OCI-LY7 (cell line): ENCODE data around the gene GARIN5B. TPM values are rescaled to one million over a fixed set of nuclear protein-coding genes. Genes with fewer than 3 reads are reported as not detected.
A peak's percentile ranks its signal among the peaks of the same experiment; 100 is the strongest.

ENCODE experiments used
- BruUV-seq: library from RNA; stranded (reverse); fragments of 400-500 nt; replicated peaks from 2 replicates; lab custom pipeline; 2021; lab: Mats Ljungman, UMichigan
- CTCF ChIA-PET: fragments of 300-600 bp; sonication (Branson Sonifier 250); formaldehyde crosslinking; loops from one replicate; lab custom pipeline; 2022; ENCODE audit warnings: antibody characterized with exemption; ENCODE audit not compliant: unreplicated experiment; lab: Charles Lee
- POLR2A ChIA-PET: fragments of 300-600 bp; sonication (Branson Sonifier 250); formaldehyde crosslinking; loops from one replicate; lab custom pipeline; 2022; ENCODE audit warnings: antibody characterized with exemption; lab: Charles Lee
- DNase-seq: peaks from one replicate; pipeline ENCODE4 v3.0.0-alpha.2; 2015; ENCODE audit warnings: low spot score
- H2AFZ ChIP-seq: fragments of 200-600 bp; sonication (generic), shearing (Covaris generic); 2 replicates; pipeline ENCODE4 v1.6.1; 2014; ENCODE audit warnings: mild to moderate bottlenecking, antibody characterized with exemption, low read length, moderate library complexity
- H3K27ac ChIP-seq: fragments of 200-600 bp; sonication (generic); 2 replicates; pipeline ENCODE4 v1.5.1; 2014; ENCODE audit warnings: mixed run types, low read depth, mild to moderate bottlenecking, moderate library complexity, low read length, inconsistent platforms; ENCODE audit not compliant: poor library complexity, severe bottlenecking
- H3K36me3 ChIP-seq: fragments of 200-600 bp; sonication (generic); 2 replicates; pipeline ENCODE4 v1.6.1; 2014; ENCODE audit warnings: mild to moderate bottlenecking, antibody characterized with exemption, low read length, moderate library complexity, mixed read lengths; ENCODE audit not compliant: insufficient read depth
- H3K4me1 ChIP-seq: fragments of 200-600 bp; sonication (generic); 2 replicates; pipeline ENCODE4 v1.5.1; 2014; ENCODE audit warnings: mild to moderate bottlenecking, low read length; ENCODE audit not compliant: insufficient read depth, poor library complexity, severe bottlenecking
- H3K4me2 ChIP-seq: fragments of 200-600 bp; sonication (generic); 2 replicates; pipeline ENCODE4 v1.6.1; 2014; ENCODE audit warnings: mild to moderate bottlenecking, low read length
- H3K4me3 ChIP-seq: fragments of 200-600 bp; sonication (generic); 2 replicates; pipeline ENCODE4 v1.5.1; 2014; ENCODE audit warnings: mild to moderate bottlenecking, low read depth, low read length; ENCODE audit not compliant: poor library complexity, severe bottlenecking
- H3K79me2 ChIP-seq: fragments of 200-600 bp; sonication (generic); 2 replicates; pipeline ENCODE4 v1.6.1; 2016; ENCODE audit warnings: low read depth, mild to moderate bottlenecking, low read length, moderate library complexity, mixed read lengths; ENCODE audit not compliant: insufficient read depth
- H3K9me2 ChIP-seq: fragments of 200-600 bp; sonication (generic); 2 replicates; pipeline ENCODE4 v1.6.1; 2016; ENCODE audit warnings: mild to moderate bottlenecking, low read length, mixed read lengths; ENCODE audit not compliant: insufficient read depth
- H3K9me3 ChIP-seq: fragments of 200-600 bp; sonication (generic); 2 replicates; pipeline ENCODE4 v1.6.1; 2014; ENCODE audit warnings: mild to moderate bottlenecking, mixed run types, low read length, mixed read lengths
- H4K20me1 ChIP-seq: fragments of 200-600 bp; sonication (generic); 2 replicates; pipeline ENCODE4 v1.6.1; 2014; ENCODE audit warnings: mild to moderate bottlenecking, antibody characterized with exemption, low read length, moderate library complexity, mixed read lengths; ENCODE audit not compliant: insufficient read depth
- EZH2phosphoT487 ChIP-seq: fragments of 200-600 bp; sonication (generic); IDR thresholded peaks from 2 replicates; pipeline ENCODE4 v1.6.1; 2018; ENCODE audit warnings: low read depth, borderline replicate concordance, mild to moderate bottlenecking, mixed run types, antibody characterized with exemption, low read length, moderate library complexity, mixed read lengths
- intact Hi-C: fragments of 100-400 bp; cut with micrococcal nuclease; formaldehyde crosslinking; loops from one replicate; pipeline ENCODE4 v1.10.0; 2022; ENCODE audit not compliant: unreplicated experiment
- total RNA-seq, 2 experiments: library from RNA; depleted of rRNA in 1 of 2; stranded (reverse); fragments of >200 nt in 1 of 2; shearing (Covaris generic) in 1 of 2; gene quantifications; 2 replicates each; pipeline ENCODE4 v1.2.3, GENCODE V29; 2014 to 2022
- TF ChIP-seq, protein P1 (sequence below): fragments of 200-600 bp; sonication (generic); conservative IDR thresholded peaks from 2 replicates; pipeline ENCODE4 v1.5.1; 2014; ENCODE audit warnings: mild to moderate bottlenecking, antibody characterized with exemption, low read length, moderate library complexity, mixed read lengths

GARIN5B gene
- total RNA-seq, 2 experiments from 2014 or later, result not detected

DNA sequence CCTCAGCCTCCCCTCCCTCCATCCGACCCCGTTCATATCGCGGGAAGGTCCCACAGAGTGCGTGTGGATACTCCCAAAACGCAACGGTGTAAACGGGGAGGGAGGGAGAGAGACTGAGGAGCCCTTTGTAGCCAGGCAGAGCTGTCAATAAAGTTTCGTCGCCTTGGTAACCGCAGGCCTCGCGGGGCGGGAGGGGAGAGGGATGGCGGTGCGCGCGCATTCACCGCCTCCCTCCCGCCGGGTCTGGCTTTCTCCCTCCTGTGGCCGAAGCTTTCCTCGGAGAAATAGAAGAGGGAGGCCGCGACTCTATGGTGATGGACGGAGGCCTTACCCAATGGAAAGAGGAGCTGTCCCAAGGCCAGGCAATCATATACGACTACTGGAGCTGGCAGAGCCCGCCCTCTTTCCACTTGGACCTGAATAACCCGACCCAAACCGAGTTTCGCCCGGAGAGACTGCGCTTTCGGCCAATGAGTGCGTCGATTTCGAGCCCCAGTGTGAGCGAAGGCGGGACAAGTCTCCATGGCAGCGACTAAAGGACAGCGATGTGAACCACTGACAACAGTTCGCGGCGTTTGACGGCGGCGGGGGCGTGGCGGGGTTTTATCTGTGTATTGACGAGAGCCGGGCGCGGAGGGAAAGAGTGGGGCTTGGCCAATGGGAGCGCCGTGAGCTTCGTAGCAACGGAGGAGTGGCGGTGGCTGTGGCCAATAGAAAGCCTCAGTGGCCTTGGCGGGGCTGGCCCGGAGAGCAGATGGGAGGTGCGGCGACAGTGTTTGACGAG lies 23.8 kb downstream of the GARIN5B start, which contains the start of gene KMT5C:
TSS of gene KMT5C (plus strand) at position 772 of the 784 bp plus-strand sequence. CDS start 2,061 bp downstream, outside the sequence.
- Histone ChIP-seq H3K36me3 (no peaks in the 10 kb centered on the region), H3K4me2 (peak within 1 kb of the TSS; percentile 99), H3K4me3 (peak within 1 kb of the TSS; percentile 89), H2AFZ (peak within 1 kb of the TSS; percentile 87), H3K79me2 (no peaks in the 10 kb centered on the region), H3K9me2 (no peaks in the 10 kb centered on the region), H3K9me3 (no peaks in the 10 kb centered on the region), H3K4me1 (peaks cover 28% of the 10 kb centered on the region), H4K20me1 (no peaks in the 10 kb centered on the region), H3K27ac (peak within 1 kb of the TSS; percentile 53)
- ChIA-PET POLR2A (interaction anchor here (0.5 to 1.5 kb wide), 11 partner anchors 17 to 295 kb away, joined by 3 to 7 read pairs (median 3); partner anchors contain the start of gene TMEM238), CTCF (interaction anchor here (0.5 to 1.0 kb wide), 7 partner anchors 9 to 782 kb away, joined by 3 to 7 read pairs (median 4); partner anchors contain the start of gene ZNF787)
- BruUV-seq, result no TSS peak
- TF ChIP-seq EZH2phosphoT487, result no peak
- TF ChIP-seq, protein P1, sequence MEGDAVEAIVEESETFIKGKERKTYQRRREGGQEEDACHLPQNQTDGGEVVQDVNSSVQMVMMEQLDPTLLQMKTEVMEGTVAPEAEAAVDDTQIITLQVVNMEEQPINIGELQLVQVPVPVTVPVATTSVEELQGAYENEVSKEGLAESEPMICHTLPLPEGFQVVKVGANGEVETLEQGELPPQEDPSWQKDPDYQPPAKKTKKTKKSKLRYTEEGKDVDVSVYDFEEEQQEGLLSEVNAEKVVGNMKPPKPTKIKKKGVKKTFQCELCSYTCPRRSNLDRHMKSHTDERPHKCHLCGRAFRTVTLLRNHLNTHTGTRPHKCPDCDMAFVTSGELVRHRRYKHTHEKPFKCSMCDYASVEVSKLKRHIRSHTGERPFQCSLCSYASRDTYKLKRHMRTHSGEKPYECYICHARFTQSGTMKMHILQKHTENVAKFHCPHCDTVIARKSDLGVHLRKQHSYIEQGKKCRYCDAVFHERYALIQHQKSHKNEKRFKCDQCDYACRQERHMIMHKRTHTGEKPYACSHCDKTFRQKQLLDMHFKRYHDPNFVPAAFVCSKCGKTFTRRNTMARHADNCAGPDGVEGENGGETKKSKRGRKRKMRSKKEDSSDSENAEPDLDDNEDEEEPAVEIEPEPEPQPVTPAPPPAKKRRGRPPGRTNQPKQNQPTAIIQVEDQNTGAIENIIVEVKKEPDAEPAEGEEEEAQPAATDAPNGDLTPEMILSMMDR, result no peak
- DNase-seq, result peak; percentile 100
- intact Hi-C loops, result loop anchor here (2.0 to 5.0 kb wide), 2 partner anchors 28 to 37 kb away; no protein-coding TSS in a partner anchor

DNA sequence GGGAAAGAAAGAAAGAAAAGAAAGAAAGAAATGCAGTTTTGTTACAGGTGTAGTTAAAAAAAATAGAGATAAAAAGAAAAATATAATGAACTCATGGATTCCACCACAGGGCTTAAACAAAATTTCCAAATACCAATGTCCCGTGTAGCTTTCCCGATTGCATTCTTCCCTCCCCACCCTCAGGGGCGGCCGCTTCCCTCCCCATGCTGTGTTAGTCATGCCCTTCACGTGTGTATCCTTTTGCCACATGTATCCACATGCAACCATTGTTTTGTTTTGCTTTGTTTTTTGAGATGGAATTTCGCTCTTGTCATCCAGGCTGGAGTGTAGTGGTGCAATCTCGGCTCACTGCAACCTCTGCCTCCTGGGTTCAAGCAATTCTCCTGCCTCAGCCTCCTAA lies 27.0 kb downstream of the GARIN5B start:
- Histone ChIP-seq H3K4me1 (peaks cover 21% of the 10 kb centered on the region), H3K9me3 (no peaks in the 10 kb centered on the region), H3K4me2 (no peak overlapping the region), H4K20me1 (no peaks in the 10 kb centered on the region), H3K36me3 (no peaks in the 10 kb centered on the region), H2AFZ (no peak overlapping the region), H3K4me3 (no peak overlapping the region), H3K9me2 (no peaks in the 10 kb centered on the region), H3K79me2 (no peaks in the 10 kb centered on the region), H3K27ac (no peak overlapping the region)
- POLR2A ChIA-PET, result interaction anchor here (1.0 kb wide), 1 partner anchor 138 kb away, joined by 3 read pairs; no protein-coding TSS in a partner anchor
- BruUV-seq, result no TSS peak
- TF ChIP-seq EZH2phosphoT487, result no peak
- TF ChIP-seq, protein P1, result no peak
- CTCF ChIA-PET, result no interaction called here
- intact Hi-C loops, result loop anchor here (5.0 kb wide), 1 partner anchor 34 kb away; no protein-coding TSS in a partner anchor
- DNase-seq, result no peak
